ENCODE measurements around the gene TMEM202.

DNA sequence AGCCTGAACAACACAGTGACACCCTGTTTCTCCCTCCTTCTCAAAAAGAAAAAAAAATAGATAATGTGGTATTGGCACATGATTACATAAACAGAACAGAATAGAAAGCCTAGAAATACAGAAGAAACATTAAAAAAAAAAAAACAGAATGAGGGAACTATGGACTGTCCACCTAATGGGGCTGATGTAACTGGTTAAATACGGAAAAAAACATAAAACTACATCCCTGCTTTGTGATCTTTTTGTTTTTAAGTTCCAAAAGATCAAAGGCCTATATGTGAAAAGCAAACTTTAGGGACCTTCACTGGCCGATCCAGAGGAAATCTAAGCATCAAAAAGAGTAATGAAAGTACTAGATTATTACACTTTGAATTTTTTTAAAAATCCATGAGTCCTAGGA is 17.2 kb downstream of the TMEM202 start:
- TF ChIP-seq, protein P1, sequence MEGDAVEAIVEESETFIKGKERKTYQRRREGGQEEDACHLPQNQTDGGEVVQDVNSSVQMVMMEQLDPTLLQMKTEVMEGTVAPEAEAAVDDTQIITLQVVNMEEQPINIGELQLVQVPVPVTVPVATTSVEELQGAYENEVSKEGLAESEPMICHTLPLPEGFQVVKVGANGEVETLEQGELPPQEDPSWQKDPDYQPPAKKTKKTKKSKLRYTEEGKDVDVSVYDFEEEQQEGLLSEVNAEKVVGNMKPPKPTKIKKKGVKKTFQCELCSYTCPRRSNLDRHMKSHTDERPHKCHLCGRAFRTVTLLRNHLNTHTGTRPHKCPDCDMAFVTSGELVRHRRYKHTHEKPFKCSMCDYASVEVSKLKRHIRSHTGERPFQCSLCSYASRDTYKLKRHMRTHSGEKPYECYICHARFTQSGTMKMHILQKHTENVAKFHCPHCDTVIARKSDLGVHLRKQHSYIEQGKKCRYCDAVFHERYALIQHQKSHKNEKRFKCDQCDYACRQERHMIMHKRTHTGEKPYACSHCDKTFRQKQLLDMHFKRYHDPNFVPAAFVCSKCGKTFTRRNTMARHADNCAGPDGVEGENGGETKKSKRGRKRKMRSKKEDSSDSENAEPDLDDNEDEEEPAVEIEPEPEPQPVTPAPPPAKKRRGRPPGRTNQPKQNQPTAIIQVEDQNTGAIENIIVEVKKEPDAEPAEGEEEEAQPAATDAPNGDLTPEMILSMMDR (IDR thresholded peaks at IDR 0.05 in 4 of 5, conservative IDR thresholded peaks at IDR 0.05 in 1 of 5) = no peak
- no peak for TF ChIP-seq POLR2A (IDR thresholded peaks at IDR 0.05)

All from gastrocnemius medialis (tissue), 4 donors.